ENCODE measurements around the gene VSIR. TPM values are rescaled to one million over a fixed set of nuclear protein-coding genes. Genes with fewer than 3 reads are reported as not detected.

Gene VSIR
- total RNA-seq, 4 donors from 2014 or later = 54.1 to 120 (median 84.7) TPM

GRCh38 chr10:71712572-71713134, 60.7 kb downstream of the VSIR start:
- no peak for TF ChIP-seq CTCF (IDR thresholded peaks at IDR 0.05; ENCODE audit: low read depth)

- no peak for TF ChIP-seq CTCF (IDR thresholded peaks at IDR 0.05; ENCODE audit: low read depth)
These were observed 61.1 kb downstream of the VSIR start for GRCh38 chr10:71712170-71712569.

- TF ChIP-seq CTCF (IDR thresholded peaks at IDR 0.05; ENCODE audit: low read depth) = no peak
These were observed 62.2 kb downstream of the VSIR start for GRCh38 chr10:71711052-71711623.

GRCh38 chr10:71710519-71710918, 62.8 kb downstream of the VSIR start:
- no peak for TF ChIP-seq CTCF (IDR thresholded peaks at IDR 0.05; ENCODE audit: low read depth)

GRCh38 chr10:71708897-71709882, 64.1 kb downstream of the VSIR start:
- TF ChIP-seq CTCF (IDR thresholded peaks at IDR 0.05; ENCODE audit: low read depth) = no peak

GRCh38 chr10:71708301-71708703, 65.0 kb downstream of the VSIR start:
- TF ChIP-seq CTCF (IDR thresholded peaks at IDR 0.05; ENCODE audit: low read depth) = no peak

GRCh38 chr10:71707240-71707789, 66.0 kb downstream of the VSIR start:
- TF ChIP-seq CTCF (IDR thresholded peaks at IDR 0.05; ENCODE audit: low read depth) = no peak

Measured in subcutaneous adipose tissue (tissue), 4 donors.